Measurements from ENCODE around the gene C11orf91. TPM values are rescaled to one million over a fixed set of nuclear protein-coding genes. Genes with fewer than 3 reads are reported as not detected.
A peak's percentile ranks its signal among the peaks of the same experiment; 100 is the strongest.

Gene C11orf91
- total and polyA plus RNA-seq, 2 of the 4 experiments (the other 2 are of a cell fraction) = 0.10 TPM; not detected in 1

GRCh38 chr11:33672273-33672672 is 28.4 kb downstream of the C11orf91 start:
- Histone ChIP-seq H3K4me3 (ENCODE audit: insufficient read depth, low read depth, low read length) (no peak overlapping the region), H4K8ac (ENCODE audit: low read depth in 2 of 2, low read length in 2 of 2) (no peak overlapping the region), H3K23ac (ENCODE audit: low read depth, low read length) (no peak overlapping the region), H4K5ac (ENCODE audit: low read depth, low read length) (no peak overlapping the region), H3K27ac (ENCODE audit: insufficient read depth, low read length) (no peak overlapping the region), H4K20me1 (ENCODE audit: insufficient read depth, low read length) (no peaks in the 10 kb centered on the region; the same call in 1 of the 2 replicates), H2BK20ac (ENCODE audit: low read depth, low read length) (0 out of 2 replicates have a peak overlapping the region, but pooled peaks have one; percentile 11), H3K36me3 (ENCODE audit: control insufficient read depth, insufficient read depth, low read length) (no peaks in the 10 kb centered on the region), H3K4me1 (ENCODE audit: control insufficient read depth, insufficient read depth, low read length) (peaks cover 10% of the 10 kb centered on the region), H3K9me1 (ENCODE audit: insufficient read depth, low read length) (peaks cover 20% of the 10 kb centered on the region), H2AK5ac (ENCODE audit: low read depth, low read length) (peak overlapping the region; percentile 35; the same call in 1 of the 2 replicates), H4K91ac (ENCODE audit: insufficient read depth, low read depth, low read length) (no peak overlapping the region), H3K14ac (replicated peaks; ENCODE audit: low read depth, low read length) (peak overlapping the region; percentile 7; the same call in 1 of the 2 replicates), H3K18ac (ENCODE audit: low read depth, low read length) (no peak overlapping the region), H2BK5ac (ENCODE audit: low read depth, low read length, poor library complexity, severe bottlenecking) (no peak overlapping the region), H3K56ac (ENCODE audit: extremely low read depth, insufficient read depth, low read length) (no peak overlapping the region), H3K79me1 (ENCODE audit: low read depth in 1 of 2, low read length in 2 of 2) (peaks cover 0 to 6% of the 10 kb centered on the region in 2 experiments; a peak in 2 of 4 replicates), H3K4me2 (ENCODE audit: low read depth, low read length) (no peak overlapping the region), H2AFZ (replicated peaks; ENCODE audit: low read length, poor library complexity) (no peak overlapping the region), H3K9ac (ENCODE audit: low read depth, low read length) (no peak overlapping the region), H2BK120ac (ENCODE audit: low read depth, low read length) (peak overlapping the region; percentile 39; the same call in 1 of the 2 replicates), H3K9me3 (ENCODE audit: control insufficient read depth, insufficient read depth, low read length) (no peaks in the 10 kb centered on the region), H2AK9ac (replicated peaks; ENCODE audit: low read depth, low read length, poor library complexity) (no peak overlapping the region), H3K27me3 (ENCODE audit: control insufficient read depth, insufficient read depth, low read length) (no peaks in the 10 kb centered on the region), H2BK15ac (ENCODE audit: low read depth, low read length) (0 out of 3 replicates have a peak overlapping the region, but pooled peaks have one; percentile 7), H3K4ac (ENCODE audit: low read depth, low read length) (no peak overlapping the region; the same call in 1 of the 2 replicates)
- ChIA-PET CTCF (no interaction called here), POLR2A (ENCODE audit: unreplicated experiment) (no interaction called here)
- DNase-seq = no peak
- dilution Hi-C loops (cut with HindIII; ENCODE audit: low sequenced_read_pairs, unreplicated experiment) = no loop called here
- BruUV-seq (replicated peaks) = no TSS peak
- in situ Hi-C loops (cut with MboI; ENCODE audit: low sequenced_read_pairs) = no loop called here
- TF ChIP-seq RFX5 (IDR thresholded peaks at IDR 0.05; ENCODE audit: low read depth, low read length) = peak; percentile 49; the same call in 1 of the 2 replicates
- TF ChIP-seq RCOR1 (IDR thresholded peaks at IDR 0.05; ENCODE audit: insufficient replicate concordance, low read length) = no peak
- WGBS, 2 experiments (ENCODE audit: extremely low coverage in 2 of 2, insufficient read length in 1 of 2) = 100% methylated on average over 1 of the region's 4 CpGs; no CpG with 5 or more reads in 1 of the 2 experiments
- intact Hi-C loops (cut with micrococcal nuclease) = no loop called here
- ATAC-seq (ENCODE audit: low read depth) = no peak

Measured in IMR-90 (cell line).